Suppressor macrophage treated with lipopolysaccharide for 1 hour (primary cell): ENCODE results near the gene PTPRU.

Experiments
- DNase-seq, 3 donors: peaks; one replicate each; pipeline ENCODE4 v3.0.0-alpha.2; 2020 to 2022

Gene PTPRU

DNA sequence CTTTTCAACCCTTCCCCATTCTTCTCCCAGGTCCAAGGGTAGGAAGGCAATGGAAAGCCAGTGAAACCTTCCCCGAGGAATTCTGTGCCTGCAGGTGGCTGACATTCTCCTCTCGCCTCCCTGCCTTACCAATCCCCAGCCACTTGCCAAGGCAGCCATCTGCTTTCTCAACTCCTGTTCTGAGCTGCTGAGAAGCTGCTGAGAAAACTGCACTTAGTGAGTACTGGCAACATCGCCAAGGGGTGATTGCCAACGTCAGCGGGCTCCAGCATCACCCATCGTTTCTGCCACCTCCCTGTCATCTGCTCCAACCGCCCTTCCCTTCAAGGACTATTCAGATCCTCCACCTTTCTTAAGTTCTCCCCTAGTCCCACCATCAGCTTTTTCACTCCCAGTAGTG is 106.0 kb downstream of the PTPRU start:
- no peak for DNase-seq

DNA sequence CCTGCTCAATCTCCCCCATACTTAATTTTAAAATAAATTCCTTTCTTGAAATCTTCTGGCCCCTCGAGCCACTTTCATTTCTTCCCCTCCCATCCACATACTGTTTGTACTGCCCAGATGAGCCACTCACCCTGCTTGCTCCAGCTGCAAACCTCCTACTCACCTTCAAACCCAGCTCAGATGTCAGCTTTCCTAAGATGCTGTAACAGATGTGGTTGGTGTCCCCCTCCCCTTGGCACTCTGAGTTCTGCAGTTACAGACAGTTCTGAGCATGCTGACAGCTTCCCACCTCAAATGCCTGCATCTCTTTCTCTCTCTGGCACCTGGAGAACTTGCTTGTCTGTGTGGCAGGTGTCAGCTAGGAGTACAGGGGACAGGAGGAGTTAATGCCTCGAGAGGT is 106.7 kb downstream of the PTPRU start:
- no peak for DNase-seq

- DNase-seq, result no peak
Measured at GRCh38 chr1:29343476-29343875, 107.2 kb downstream of the PTPRU start.

DNA sequence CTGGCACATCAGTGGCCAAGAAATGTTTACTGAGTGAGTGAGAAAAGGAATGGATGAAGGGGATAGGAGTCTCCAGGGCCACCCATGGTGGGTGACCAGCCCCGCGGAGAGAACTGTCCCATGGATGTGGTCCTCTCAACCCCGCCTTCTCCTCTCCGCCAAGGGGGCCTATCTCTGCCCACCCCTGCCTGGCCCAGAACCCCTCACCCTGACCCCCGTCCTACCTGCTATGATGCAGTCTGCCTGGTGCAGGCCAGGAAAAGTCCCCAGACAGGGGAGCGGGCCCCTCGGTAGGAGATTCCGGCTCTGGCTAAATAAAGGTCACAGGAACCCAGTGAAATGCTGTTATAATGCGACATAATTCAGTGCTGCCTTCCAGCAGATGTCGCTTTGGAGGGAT is 107.6 kb downstream of the PTPRU start:
- no peak for DNase-seq

GRCh38 chr1:29344336-29344735 is 108.0 kb downstream of the PTPRU start:
- DNase-seq, result peak in 1 of 3 donors; percentile 11

DNA sequence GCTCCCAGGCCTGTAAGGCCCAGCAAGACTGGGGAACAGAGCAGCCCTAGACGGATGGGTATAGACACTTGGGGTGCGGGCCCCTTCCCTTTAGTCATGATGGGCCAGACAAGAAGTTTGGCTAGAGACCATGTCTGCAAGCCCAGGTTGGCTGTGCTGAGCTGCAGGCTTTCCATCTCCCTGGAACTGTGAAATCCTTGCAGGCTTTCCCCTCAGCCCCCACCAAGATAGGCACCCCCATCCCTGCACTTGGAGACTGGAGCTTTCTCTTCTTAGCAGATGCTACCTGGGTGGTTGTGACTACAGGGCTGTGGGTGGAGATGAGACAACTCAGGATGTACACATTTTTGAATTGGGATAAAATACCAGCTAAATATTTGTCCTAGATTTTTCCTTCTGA is 110.3 kb downstream of the PTPRU start:
- no peak for DNase-seq

DNA sequence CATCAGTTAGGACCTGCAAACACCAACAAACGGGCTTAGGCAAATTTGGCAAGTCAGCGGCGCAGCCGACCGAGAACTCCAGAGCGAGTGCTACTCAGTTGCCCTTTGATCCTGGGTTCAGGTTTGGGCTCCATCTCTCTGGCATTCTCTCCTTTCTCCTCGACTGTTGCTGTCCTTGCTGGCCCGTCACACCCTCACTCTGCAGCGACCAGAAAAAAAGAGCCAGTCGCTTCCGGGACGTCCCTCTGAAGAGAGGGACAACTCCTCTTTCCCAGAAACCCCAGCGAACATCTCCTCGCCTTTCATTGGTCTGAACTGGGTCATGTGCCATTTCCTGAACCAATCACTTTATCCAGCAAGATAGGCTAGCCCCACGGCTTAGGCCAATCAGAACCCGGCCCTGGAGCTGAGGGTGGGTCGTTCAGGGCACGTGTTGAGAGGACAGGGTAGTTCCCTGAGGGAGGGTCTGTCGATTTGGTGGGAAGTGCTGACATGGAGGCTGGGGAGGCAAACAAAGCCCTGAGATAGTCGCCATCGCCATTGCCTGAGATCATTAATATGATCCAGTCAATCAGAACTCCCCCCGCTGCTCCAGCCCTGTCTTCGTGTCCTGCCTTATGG is 113.7 kb downstream of the PTPRU start:
- DNase-seq, result no peak

- DNase-seq, result no peak
Measured at GRCh38 chr1:29352719-29353420, 116.5 kb downstream of the PTPRU start.

GRCh38 chr1:29354511-29355098 is 118.3 kb downstream of the PTPRU start:
- no peak for DNase-seq

DNA sequence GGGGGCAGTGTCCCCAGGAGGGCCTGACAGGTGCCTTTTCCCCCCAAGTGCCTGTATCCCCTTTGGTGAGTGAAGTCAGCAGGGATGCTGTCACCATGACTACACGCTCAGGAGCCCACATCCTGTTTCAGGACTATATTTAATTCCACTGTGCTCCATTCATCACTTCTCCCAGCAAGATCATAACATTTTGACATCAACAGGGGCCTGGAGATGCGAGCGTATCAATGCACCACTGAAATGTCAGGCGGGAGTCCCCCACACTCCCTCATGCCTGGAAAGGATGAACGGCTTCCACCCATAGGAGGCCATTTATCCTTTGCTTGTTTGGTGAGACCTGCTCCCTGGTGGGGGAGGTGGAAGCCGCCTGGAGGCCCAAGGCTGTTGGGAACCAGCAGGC is 119.1 kb downstream of the PTPRU start:
- no peak for DNase-seq

DNA sequence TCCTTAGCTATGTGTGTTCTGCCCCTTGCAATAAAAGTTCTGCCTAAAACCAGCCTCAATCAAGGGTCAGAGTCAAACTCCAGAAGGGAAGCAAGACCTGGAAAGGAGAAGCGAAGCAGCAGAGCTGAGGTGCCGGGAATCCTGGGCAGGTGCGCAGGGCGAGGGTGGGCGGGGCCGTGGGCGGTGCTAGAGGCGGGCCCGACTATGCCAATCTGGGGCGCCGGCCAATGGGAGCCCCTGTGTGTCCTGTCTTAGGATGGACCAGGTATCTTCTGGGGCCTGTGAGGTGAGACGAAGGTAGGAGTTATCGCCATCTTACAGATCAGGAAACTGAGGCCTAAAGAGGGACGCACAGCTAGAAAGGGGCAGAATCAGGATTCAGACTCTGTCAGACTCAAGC is 120.3 kb downstream of the PTPRU start:
- DNase-seq, result no peak

GRCh38 chr1:29357452-29357851 is 121.1 kb downstream of the PTPRU start:
- DNase-seq, result no peak

DNA sequence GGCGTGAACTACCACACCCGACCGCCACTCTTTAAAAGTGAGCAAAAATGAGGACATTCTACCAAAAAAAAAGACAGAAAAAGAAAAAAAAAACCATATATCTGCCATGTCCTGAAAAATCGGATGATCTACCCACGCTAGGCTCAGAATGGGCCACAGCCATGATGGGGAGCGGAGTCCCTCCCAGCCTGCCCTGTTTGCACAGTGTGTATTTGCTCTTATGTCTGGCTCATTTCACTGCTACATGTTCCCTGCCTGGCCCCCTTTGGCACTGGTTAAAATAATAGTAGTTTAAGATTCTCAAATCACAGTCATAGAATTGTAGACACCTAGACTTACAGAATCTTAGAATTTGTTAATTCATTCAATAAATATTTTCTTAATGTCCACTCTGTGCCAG is 121.9 kb downstream of the PTPRU start:
- DNase-seq, result no peak

- no peak for DNase-seq
Measured at GRCh38 chr1:29360768-29361167, 124.4 kb downstream of the PTPRU start.

GRCh38 chr1:29361686-29362085 is 125.4 kb downstream of the PTPRU start:
- no peak for DNase-seq

DNA sequence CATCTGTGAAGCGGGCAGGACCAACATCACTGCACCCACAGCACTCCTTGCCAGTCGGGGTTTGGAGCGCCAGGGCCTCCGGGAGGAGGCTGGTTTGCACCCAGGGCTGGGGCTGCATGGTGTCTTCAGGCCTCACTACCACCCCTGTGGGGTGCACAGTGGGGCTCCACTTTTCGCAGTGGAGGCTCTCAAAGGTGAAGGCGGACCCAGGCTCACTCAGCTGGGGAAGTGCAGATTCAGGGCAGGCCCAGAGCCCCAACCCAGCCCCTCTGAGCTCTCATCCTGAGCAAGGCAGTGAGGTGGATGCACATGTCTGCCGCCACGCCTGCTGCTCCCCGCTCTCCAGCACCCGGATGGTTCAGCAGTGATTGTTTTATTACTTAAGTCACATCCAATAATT is 125.8 kb downstream of the PTPRU start:
- no peak for DNase-seq

GRCh38 chr1:29362764-29363163 is 126.4 kb downstream of the PTPRU start:
- DNase-seq, result no peak

- no peak for DNase-seq
Measured at GRCh38 chr1:29363536-29363935, 127.2 kb downstream of the PTPRU start.

DNA sequence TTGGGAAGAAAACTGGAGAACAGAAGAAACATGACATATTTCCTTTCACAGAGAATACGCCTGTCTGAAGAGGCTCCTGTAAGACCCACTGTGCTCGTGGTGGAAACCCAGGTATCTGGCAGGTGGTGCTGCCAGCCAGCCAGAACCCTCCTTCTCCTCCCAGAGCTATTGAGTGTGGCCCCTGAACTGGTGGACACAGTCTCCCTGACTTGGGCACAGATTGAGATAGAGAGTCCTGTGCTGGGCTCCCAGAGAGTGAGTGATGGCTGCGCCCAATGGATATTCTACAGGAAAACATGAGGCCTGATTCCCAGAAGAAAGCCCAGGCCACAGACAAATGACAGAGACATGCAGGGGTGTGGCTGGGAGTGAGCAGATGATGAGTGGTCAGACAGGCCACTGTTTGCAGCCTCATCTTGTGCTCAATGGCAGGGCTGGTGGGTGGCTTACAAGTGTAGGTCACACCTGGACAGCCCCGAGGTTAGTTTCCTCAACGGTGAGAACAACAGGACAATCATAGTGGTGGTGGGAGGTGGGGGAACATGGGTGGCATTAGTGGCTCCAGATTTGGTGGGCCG is 127.9 kb downstream of the PTPRU start:
- DNase-seq, result no peak

DNA sequence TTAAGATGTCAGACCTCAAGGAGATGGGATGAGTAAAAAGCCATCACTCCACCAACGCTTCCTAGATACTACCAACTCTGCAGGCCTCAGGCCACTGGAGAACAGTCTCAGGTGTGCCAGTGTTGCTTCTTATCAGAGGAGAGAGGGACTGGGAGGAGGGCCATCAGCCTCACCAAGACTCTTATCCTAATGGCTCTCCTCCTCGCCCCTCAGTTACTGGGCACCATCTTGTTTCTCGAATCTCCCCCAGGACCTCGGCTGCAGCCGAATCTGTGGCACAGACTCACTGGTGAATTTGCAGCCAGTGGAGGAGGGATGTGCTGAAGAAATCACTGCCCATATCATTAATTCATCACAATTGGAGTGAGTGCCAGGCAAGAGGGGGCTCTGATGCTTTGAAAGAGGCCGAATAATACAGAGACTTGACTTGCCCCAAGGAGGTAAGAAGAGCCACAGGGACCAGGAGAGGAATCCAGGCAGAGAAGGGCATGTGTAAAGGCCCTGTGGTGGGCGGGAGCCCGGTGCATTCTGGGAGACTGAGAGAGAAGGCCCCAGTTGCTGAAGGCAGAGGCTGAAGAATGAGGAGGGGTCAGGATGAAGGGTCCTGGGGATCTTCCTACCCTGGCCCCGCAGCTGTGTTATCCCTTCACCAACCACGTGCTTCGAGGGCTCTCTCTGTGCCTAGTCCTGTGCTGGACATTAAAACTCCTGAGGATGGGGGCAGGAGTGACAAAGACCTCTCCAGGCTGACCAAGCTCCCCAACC is 129.8 kb downstream of the PTPRU start:
- DNase-seq, result no peak

GRCh38 chr1:29368936-29369932 is 132.9 kb downstream of the PTPRU start:
- no peak for DNase-seq

DNA sequence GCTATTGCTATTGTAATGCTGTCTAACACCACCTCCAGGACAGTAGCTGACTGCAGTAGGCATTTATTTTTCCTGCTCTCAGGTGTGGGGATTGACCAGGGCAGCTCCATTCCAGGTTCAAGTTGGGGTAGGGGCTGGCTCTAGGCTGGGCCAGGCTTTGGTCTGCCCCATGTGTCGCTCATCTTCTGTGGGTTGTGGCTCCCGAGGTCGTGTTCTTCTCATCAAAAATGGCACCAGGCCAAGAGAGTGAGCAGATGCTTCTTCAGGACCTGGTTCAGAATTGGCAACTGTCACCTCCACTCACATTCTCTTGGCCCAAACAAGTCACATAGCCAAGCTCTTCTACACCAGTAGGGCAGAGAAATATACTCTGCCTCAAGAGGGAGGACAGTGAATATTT is 133.7 kb downstream of the PTPRU start:
- DNase-seq, result no peak
